Neuronal stem cell (in vitro differentiated cells): ENCODE measurements around the gene ARL5B.

Experiments
- DNase-seq: peaks from one replicate; pipeline ENCODE4 v3.0.0-alpha.2; 2013; ENCODE audit warnings: low spot score
- H2AFZ ChIP-seq: one replicate; pipeline ENCODE4 v1.6.1; 2013; ENCODE audit warnings: mild to moderate bottlenecking, low read length, inconsistent platforms
- H2AK5ac ChIP-seq: 2 replicates; pipeline ENCODE4 v1.6.1; 2013; ENCODE audit warnings: low read depth, mild to moderate bottlenecking, inconsistent platforms, low read length, moderate library complexity, mixed read lengths
- H2BK120ac ChIP-seq: 2 replicates; pipeline ENCODE4 v1.6.1; 2013; ENCODE audit warnings: low read depth, mild to moderate bottlenecking, inconsistent platforms, low read length, moderate library complexity, mixed read lengths
- H2BK12ac ChIP-seq: one replicate; pipeline ENCODE4 v1.6.1; 2013; ENCODE audit warnings: low read length, inconsistent platforms
- H2BK15ac ChIP-seq: 2 replicates; pipeline ENCODE4 v1.6.1; 2013; ENCODE audit warnings: mild to moderate bottlenecking, low read length, inconsistent platforms, mixed read lengths
- H2BK5ac ChIP-seq: one replicate; pipeline ENCODE4 v1.6.1; 2013; ENCODE audit warnings: inconsistent platforms, mild to moderate bottlenecking, low read length, moderate library complexity
- H3K14ac ChIP-seq: one replicate; pipeline ENCODE4 v1.6.1; 2013; ENCODE audit warnings: low read length, inconsistent platforms
- H3K18ac ChIP-seq: 2 replicates; pipeline ENCODE4 v1.6.1; 2013; ENCODE audit warnings: low read length, inconsistent platforms
- H3K23ac ChIP-seq: 2 replicates; pipeline ENCODE4 v1.6.1; 2013; ENCODE audit warnings: low read depth, mild to moderate bottlenecking, mixed read lengths, low read length, inconsistent platforms; ENCODE audit not compliant: poor library complexity
- H3K27ac ChIP-seq: replicated peaks from 3 replicates; pipeline ENCODE4 v1.5.1; 2013; ENCODE audit warnings: low read length, inconsistent platforms
- H3K27me3 ChIP-seq, 3 experiments: 2 replicates each; pipeline ENCODE4 v1.6.1; 2013; ENCODE audit warnings: low read length in 3 of 3, mild to moderate bottlenecking in 2 of 3, inconsistent platforms in 1 of 3, low read depth in 1 of 3, mixed read lengths in 1 of 3, moderate library complexity in 1 of 3; ENCODE audit not compliant: control insufficient read depth in 3 of 3, insufficient read depth in 3 of 3
- H3K36me3 ChIP-seq, 2 donors: replicated peaks in 1 of 2; 2 replicates each; pipeline ENCODE4 v1.6.1; 2013; ENCODE audit warnings: low read length in 2 of 2; ENCODE audit not compliant: control insufficient read depth in 2 of 2, insufficient read depth in 2 of 2
- H3K4ac ChIP-seq: 2 replicates; pipeline ENCODE4 v1.6.1; 2013; ENCODE audit warnings: inconsistent platforms, mild to moderate bottlenecking, low read length, moderate library complexity
- H3K4me1 ChIP-seq, 2 donors: 1 replicate in 1 of 2; 2 replicates in 1 of 2; pipeline ENCODE4 v1.6.1; 2013; ENCODE audit warnings: low read length in 2 of 2, low read depth in 1 of 2; ENCODE audit not compliant: control insufficient read depth in 2 of 2, insufficient read depth in 1 of 2
- H3K4me2 ChIP-seq: one replicate; pipeline ENCODE4 v1.6.1; 2013; ENCODE audit warnings: mild to moderate bottlenecking, low read length, inconsistent platforms; ENCODE audit not compliant: insufficient read depth, poor library complexity, severe bottlenecking
- H3K4me3 ChIP-seq, 2 donors: 2 replicates each; pipeline ENCODE4 v1.5.1; 2013; ENCODE audit warnings: low read length in 2 of 2, mild to moderate bottlenecking in 2 of 2, inconsistent platforms in 1 of 2, moderate library complexity in 1 of 2
- H3K79me1 ChIP-seq: one replicate; pipeline ENCODE4 v1.6.1; 2013; ENCODE audit warnings: low read depth, mild to moderate bottlenecking, inconsistent platforms, low read length, moderate library complexity
- H3K9ac ChIP-seq: one replicate; pipeline ENCODE4 v1.6.1; 2013; ENCODE audit warnings: mild to moderate bottlenecking, low read depth, low read length, inconsistent platforms; ENCODE audit not compliant: poor library complexity
- H3K9me3 ChIP-seq, 2 donors: replicated peaks in 1 of 2; 2 replicates each; pipeline versions ENCODE3 to v1.6.1; 2013; ENCODE audit warnings: low read length in 2 of 2, mild to moderate bottlenecking in 2 of 2, inconsistent platforms in 1 of 2, low read depth in 1 of 2, mixed read lengths in 1 of 2, moderate library complexity in 1 of 2; ENCODE audit not compliant: control insufficient read depth in 2 of 2, insufficient read depth in 1 of 2
- H4K8ac ChIP-seq: one replicate; pipeline ENCODE4 v1.6.1; 2013; ENCODE audit warnings: low read depth, mild to moderate bottlenecking, inconsistent platforms, low read length, moderate library complexity
- H4K91ac ChIP-seq: one replicate; pipeline ENCODE4 v1.6.1; 2013; ENCODE audit warnings: low read length, low read depth, mild to moderate bottlenecking, inconsistent platforms; ENCODE audit not compliant: poor library complexity
- WGBS, 2 donors: extraction: QIAGEN DNeasy Blood & Tissue Kit; methylation state at CpG; one replicate each; pipeline ENCODE4 v1.1.7; 2013; ENCODE audit warnings: missing lambda C conversion rate in 2 of 2, mixed read lengths in 1 of 2; ENCODE audit not compliant: insufficient read length in 2 of 2, insufficient replicate concordance in 1 of 2; ENCODE audit errors: extremely low coverage in 2 of 2; 5-methylcytosine and 5-hydroxymethylcytosine counted together

ARL5B gene

GRCh38 chr10:18713077-18713476, 53.8 kb downstream of the ARL5B start:
- no peak overlapping the region for H2BK12ac ChIP-seq
- H3K14ac ChIP-seq: no peak overlapping the region
- H3K27ac ChIP-seq: no peak overlapping the region
- H3K4me2 ChIP-seq: no peak overlapping the region
- no peaks in the 10 kb centered on the region for H3K79me1 ChIP-seq
- no peak overlapping the region for H3K4me3 ChIP-seq
- H3K4me1 ChIP-seq: no peaks in the 10 kb centered on the region
- H2BK15ac ChIP-seq: no peak overlapping the region
- no peak overlapping the region for H2BK120ac ChIP-seq
- no peak overlapping the region for H3K4ac ChIP-seq
- no peak for DNase-seq
- H3K18ac ChIP-seq: no peak overlapping the region
- no peaks in the 10 kb centered on the region for H3K36me3 ChIP-seq
- no peak overlapping the region for H3K23ac ChIP-seq
- H2AK5ac ChIP-seq: no peak overlapping the region
- H2BK5ac ChIP-seq: no peak overlapping the region
- WGBS, 2 donors: no CpG with 5 or more reads among the region's 6 CpGs
- H4K8ac ChIP-seq: no peak overlapping the region
- peaks cover 0 to 2% (median 0%) of the 10 kb centered on the region in 3 experiments for H3K27me3 ChIP-seq
- H2AFZ ChIP-seq: no peak overlapping the region
- H3K9me3 ChIP-seq: no peaks in the 10 kb centered on the region
- H4K91ac ChIP-seq: no peak overlapping the region
- no peak overlapping the region for H3K9ac ChIP-seq

DNA sequence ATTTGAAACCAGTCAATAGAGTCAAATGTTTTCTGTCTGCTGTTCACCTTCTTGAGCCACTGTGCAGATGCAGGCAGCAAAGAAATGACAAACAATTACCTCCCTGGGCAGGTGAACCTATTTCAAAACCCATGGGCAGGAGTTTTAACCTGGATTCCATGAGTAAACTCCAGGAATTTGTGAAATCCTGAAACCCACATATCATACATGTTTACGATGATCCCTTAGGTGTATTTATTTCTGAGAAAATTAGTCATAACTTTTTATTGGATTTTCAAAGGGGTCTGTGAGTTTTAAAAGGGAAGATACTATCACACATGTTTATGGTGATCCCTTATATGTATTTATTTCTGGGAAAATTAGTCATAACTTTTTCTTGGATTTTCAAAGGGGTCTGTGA, 59.8 kb downstream of the ARL5B start:
- Histone ChIP-seq H3K23ac (no peak overlapping the region), H3K4me2 (no peak overlapping the region), H2BK12ac (no peak overlapping the region), H3K4me3 (no peak overlapping the region), H3K9me3 (no peaks in the 10 kb centered on the region), H4K8ac (no peak overlapping the region), H3K79me1 (no peaks in the 10 kb centered on the region), H3K4ac (no peak overlapping the region), H2BK15ac (no peak overlapping the region), H2AFZ (no peak overlapping the region), H2AK5ac (no peak overlapping the region), H3K36me3 (no peaks in the 10 kb centered on the region), H3K4me1 (no peaks in the 10 kb centered on the region), H3K14ac (no peak overlapping the region), H2BK5ac (no peak overlapping the region), H3K27ac (no peak overlapping the region), H3K27me3 (no peaks in the 10 kb centered on the region), H4K91ac (no peak overlapping the region), H2BK120ac (no peak overlapping the region), H3K9ac (no peak overlapping the region), H3K18ac (no peak overlapping the region)
- no CpG with 5 or more reads among the region's 1 CpG for WGBS, 2 donors
- DNase-seq: no peak

DNA sequence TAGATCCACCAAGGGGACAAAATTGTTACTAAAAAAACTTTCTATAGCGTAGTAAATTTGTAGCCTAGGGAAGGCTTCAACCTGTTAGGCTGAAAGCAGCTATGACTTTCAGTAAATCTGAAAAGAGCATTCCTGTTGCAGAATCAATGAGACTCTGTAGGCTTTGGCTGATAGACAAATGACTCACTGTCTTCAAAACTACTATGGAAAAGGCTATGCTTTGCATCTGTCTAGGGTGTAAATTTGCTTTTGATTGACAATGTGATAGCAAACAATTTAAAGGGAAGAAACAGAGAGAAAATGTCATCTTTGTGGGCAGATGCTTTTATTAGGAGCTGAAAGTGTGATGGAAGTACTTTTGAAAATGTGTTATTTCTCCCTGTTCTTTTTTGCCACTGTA, 60.6 kb downstream of the ARL5B start:
- Histone ChIP-seq H3K9me3 (no peaks in the 10 kb centered on the region), H3K9ac (no peak overlapping the region), H3K27me3 (no peaks in the 10 kb centered on the region), H3K18ac (no peak overlapping the region), H3K79me1 (no peaks in the 10 kb centered on the region), H2BK12ac (no peak overlapping the region), H3K23ac (no peak overlapping the region), H2BK120ac (no peak overlapping the region), H2BK5ac (no peak overlapping the region), H4K8ac (no peak overlapping the region), H3K27ac (no peak overlapping the region), H2AK5ac (no peak overlapping the region), H4K91ac (no peak overlapping the region), H3K4me3 (no peak overlapping the region), H3K4ac (no peak overlapping the region), H2AFZ (no peak overlapping the region), H3K4me1 (no peaks in the 10 kb centered on the region), H3K14ac (no peak overlapping the region), H3K4me2 (no peak overlapping the region), H3K36me3 (no peaks in the 10 kb centered on the region), H2BK15ac (no peak overlapping the region)
- no CpG with 5 or more reads among the region's 1 CpG for WGBS, 2 donors
- no peak for DNase-seq

DNA sequence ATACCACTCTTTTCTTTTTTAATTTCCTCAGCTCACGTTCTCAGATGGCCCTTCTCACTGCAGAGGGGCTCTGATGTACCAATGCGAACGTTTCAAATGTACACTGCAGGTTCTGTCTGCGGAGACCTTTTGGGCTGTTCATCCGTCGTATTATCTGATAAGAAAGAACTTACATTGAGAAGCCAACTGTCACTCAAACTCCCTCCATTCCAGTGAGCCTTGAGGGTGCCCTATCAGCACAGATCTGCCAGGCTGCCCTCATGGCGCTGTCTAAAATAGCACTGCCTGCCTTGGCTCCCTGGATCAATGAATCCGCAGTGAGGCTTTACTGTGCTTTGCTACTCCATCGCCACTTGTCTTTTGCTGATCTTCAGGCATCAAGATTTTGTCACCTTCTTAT, 61.8 kb downstream of the ARL5B start:
- no peak overlapping the region for H4K8ac ChIP-seq
- no peaks in the 10 kb centered on the region for H3K27me3 ChIP-seq
- no peak overlapping the region for H3K4ac ChIP-seq
- H3K4me3 ChIP-seq: no peak overlapping the region
- no peak overlapping the region for H2BK120ac ChIP-seq
- no peak overlapping the region for H4K91ac ChIP-seq
- H2AK5ac ChIP-seq: no peak overlapping the region
- H3K36me3 ChIP-seq: no peaks in the 10 kb centered on the region
- no peak overlapping the region for H2BK5ac ChIP-seq
- no peak overlapping the region for H3K9ac ChIP-seq
- H3K23ac ChIP-seq: no peak overlapping the region
- H3K14ac ChIP-seq: no peak overlapping the region
- H3K18ac ChIP-seq: no peak overlapping the region
- no peaks in the 10 kb centered on the region for H3K4me1 ChIP-seq
- H3K4me2 ChIP-seq: no peak overlapping the region
- H3K27ac ChIP-seq: no peak overlapping the region
- no peaks in the 10 kb centered on the region for H3K79me1 ChIP-seq
- DNase-seq: no peak
- no peaks in the 10 kb centered on the region for H3K9me3 ChIP-seq
- no peak overlapping the region for H2BK15ac ChIP-seq
- no peak overlapping the region for H2AFZ ChIP-seq
- no CpG with 5 or more reads among the region's 9 CpGs for WGBS, 2 donors
- H2BK12ac ChIP-seq: no peak overlapping the region
